Esophagus (tissue), 2 donors: ENCODE data around the gene PREP. TPM values are rescaled to one million over a fixed set of nuclear protein-coding genes. Genes with fewer than 3 reads are reported as not detected.
"Not testable (repeated sequence)": the region's sequence is repeated elsewhere in the genome, so short reads cannot be mapped to it uniquely, and the experiment has no call there.

Experiments used
- H3K27ac ChIP-seq, 2 donors: one replicate each; pipeline ENCODE4 v1.5.1; 2013; ENCODE audit warnings: low read depth in 2 of 2, mild to moderate bottlenecking in 2 of 2, inconsistent platforms in 1 of 2, low read length in 1 of 2, moderate library complexity in 1 of 2
- H3K27me3 ChIP-seq, 2 donors: one replicate each; pipeline ENCODE4 v1.6.1; 2013; ENCODE audit warnings: low read length in 2 of 2, control low read depth in 1 of 2, mild to moderate bottlenecking in 1 of 2; ENCODE audit not compliant: insufficient read depth in 2 of 2, control insufficient read depth in 1 of 2
- H3K36me3 ChIP-seq, 2 donors: one replicate each; pipeline ENCODE4 v1.6.1; 2013; ENCODE audit warnings: low read length in 1 of 2; ENCODE audit not compliant: control insufficient read depth in 2 of 2, insufficient read depth in 2 of 2
- H3K4me1 ChIP-seq, 2 donors: one replicate each; pipeline ENCODE4 v1.6.1; 2013; ENCODE audit warnings: low read length in 1 of 2; ENCODE audit not compliant: control insufficient read depth in 2 of 2, insufficient read depth in 2 of 2
- H3K4me3 ChIP-seq, 2 donors: one replicate each; pipeline ENCODE4 v1.5.1; 2013; ENCODE audit warnings: low read length in 2 of 2, mild to moderate bottlenecking in 2 of 2, low read depth in 1 of 2, moderate library complexity in 1 of 2
- H3K9me3 ChIP-seq, 2 donors: one replicate each; pipeline ENCODE4 v1.6.1; 2013; ENCODE audit warnings: mild to moderate bottlenecking in 2 of 2, low read depth in 1 of 2, low read length in 1 of 2, moderate library complexity in 1 of 2; ENCODE audit not compliant: control insufficient read depth in 2 of 2, insufficient read depth in 1 of 2
- WGBS, 2 donors: extraction: QIAGEN DNeasy Blood & Tissue Kit; methylation state at CpG; one replicate each; pipeline ENCODE4 v1.1.7; 2013; 5-methylcytosine and 5-hydroxymethylcytosine counted together
- polyA plus RNA-seq, 2 donors: library from polyadenylated mRNA; stranded (reverse); fragments of 200-250 nt; gene quantifications; one replicate each; pipeline ENCODE4 v1.2.3, GENCODE V29; 2013
- donor health status: healthy with polysubstance abuse.
- donor health status: Bipolar disorder and iron deficiency.

The PREP gene
- polyA plus RNA-seq, 2 donors: 11.2 to 17.4 TPM

- no peaks in the 10 kb centered on the region for H3K27me3 ChIP-seq
- H3K27ac ChIP-seq: no peak overlapping the region
- 87 to 88% methylated on average over 10 of the region's 10 CpGs for WGBS, 2 donors
- H3K4me3 ChIP-seq: no peak overlapping the region
- no peaks in the 10 kb centered on the region for H3K9me3 ChIP-seq
- no peaks in the 10 kb centered on the region for H3K4me1 ChIP-seq
- H3K36me3 ChIP-seq: peaks cover 0 to 7% of the 10 kb centered on the region in 2 donors
Measured at GRCh38 chr6:105359419-105360370, 43.2 kb downstream of the PREP start.

- 96 to 97% methylated on average over 1 of the region's 1 CpG for WGBS, 2 donors
Measured at GRCh38 chr6:105357165-105357564, 45.7 kb downstream of the PREP start.

GRCh38 chr6:105352037-105352617 lies 50.8 kb downstream of the PREP start:
- Histone ChIP-seq H3K4me3 (no peak overlapping the region), H3K36me3 (peaks cover 4 to 7% of the 10 kb centered on the region in 2 donors), H3K27ac (no peak overlapping the region), H3K9me3 (no peaks in the 10 kb centered on the region), H3K4me1 (no peaks in the 10 kb centered on the region), H3K27me3 (no peaks in the 10 kb centered on the region)
- WGBS, 2 donors: 93 to 95% methylated on average over 4 of the region's 4 CpGs

More at GRCh38 chr6:105357165-105357564, 45.7 kb downstream of the PREP start:
- peaks cover 0 to 3% of the 10 kb centered on the region in 2 donors for H3K36me3 ChIP-seq
- H3K9me3 ChIP-seq: no peaks in the 10 kb centered on the region
- no peaks in the 10 kb centered on the region for H3K27me3 ChIP-seq
- H3K27ac ChIP-seq: no peak overlapping the region
- no peak overlapping the region for H3K4me3 ChIP-seq
- H3K4me1 ChIP-seq: no peaks in the 10 kb centered on the region

- Histone ChIP-seq H3K27me3 (no peaks in the 10 kb centered on the region), H3K4me3 (no peak overlapping the region), H3K4me1 (no peaks in the 10 kb centered on the region), H3K9me3 (no peaks in the 10 kb centered on the region), H3K27ac (no peak overlapping the region), H3K36me3 (peaks cover 4% of the 10 kb centered on the region in 2 donors)
- 55 to 59% methylated on average over 1 of the region's 1 CpG for WGBS, 2 donors
Measured at GRCh38 chr6:105348897-105349296, 54.0 kb downstream of the PREP start.

GRCh38 chr6:105346052-105346451 lies 56.8 kb downstream of the PREP start:
- Histone ChIP-seq H3K9me3 (no peaks in the 10 kb centered on the region), H3K4me3 (no peak overlapping the region), H3K4me1 (no peaks in the 10 kb centered on the region), H3K36me3 (peaks cover 0 to 2% of the 10 kb centered on the region in 2 donors), H3K27me3 (no peaks in the 10 kb centered on the region), H3K27ac (no peak overlapping the region)
- 51 to 59% methylated on average over 3 of the region's 3 CpGs for WGBS, 2 donors

- H3K4me1 ChIP-seq: no peaks in the 10 kb centered on the region
- H3K27me3 ChIP-seq: no peaks in the 10 kb centered on the region
- H3K36me3 ChIP-seq: peaks cover 0 to 2% of the 10 kb centered on the region in 2 donors
- H3K9me3 ChIP-seq: no peaks in the 10 kb centered on the region
- peak overlapping the region in 1 of 2 donors; percentile 21 for H3K27ac ChIP-seq
- no peak overlapping the region for H3K4me3 ChIP-seq
- 50 to 56% methylated on average over 4 of the region's 4 CpGs for WGBS, 2 donors
Measured at GRCh38 chr6:105345506-105345905, 57.4 kb downstream of the PREP start.

GRCh38 chr6:105344881-105345370 lies 58.0 kb downstream of the PREP start:
- peaks cover 0 to 2% of the 10 kb centered on the region in 2 donors for H3K36me3 ChIP-seq
- H3K9me3 ChIP-seq: no peaks in the 10 kb centered on the region
- H3K27ac ChIP-seq: no peak overlapping the region
- H3K4me1 ChIP-seq: no peaks in the 10 kb centered on the region
- no peaks in the 10 kb centered on the region for H3K27me3 ChIP-seq
- 90 to 91% methylated on average over 2 of the region's 2 CpGs for WGBS, 2 donors
- no peak overlapping the region for H3K4me3 ChIP-seq

GRCh38 chr6:105338350-105338983 lies 64.4 kb downstream of the PREP start:
- H3K4me3 ChIP-seq, H3K27me3 ChIP-seq, H3K36me3 ChIP-seq, H3K27ac ChIP-seq, H3K4me1 ChIP-seq, H3K9me3 ChIP-seq: not testable (repeated sequence)
- 93 to 96% methylated on average over 21 of the region's 21 CpGs for WGBS, 2 donors

- no peak overlapping the region for H3K27ac ChIP-seq
- no peaks in the 10 kb centered on the region for H3K36me3 ChIP-seq
- H3K4me1 ChIP-seq: no peaks in the 10 kb centered on the region
- 75 to 79% methylated on average over 2 of the region's 2 CpGs for WGBS, 2 donors
- no peaks in the 10 kb centered on the region for H3K9me3 ChIP-seq
- H3K27me3 ChIP-seq: no peaks in the 10 kb centered on the region
- H3K4me3 ChIP-seq: no peak overlapping the region
Measured at GRCh38 chr6:105336986-105337385, 65.9 kb downstream of the PREP start.
